Ishikawa (cell line): Measurements from ENCODE around the gene KIF13A.

Experiments
- CEBPB ChIP-seq: IDR thresholded peaks from 2 replicates; pipeline ENCODE4 v1.6.1; 2012
- RAD21 ChIP-seq: IDR thresholded peaks from 2 replicates; pipeline ENCODE4 v1.6.1; 2012; ENCODE audit warnings: low read depth
- REST ChIP-seq: IDR thresholded peaks from 2 replicates; pipeline ENCODE4 v1.6.1; 2012; ENCODE audit warnings: low read depth, mild to moderate bottlenecking
- TAF1 ChIP-seq: IDR thresholded peaks from 2 replicates; pipeline ENCODE4 v1.6.1; 2012; ENCODE audit warnings: low read depth, mild to moderate bottlenecking

DNA sequence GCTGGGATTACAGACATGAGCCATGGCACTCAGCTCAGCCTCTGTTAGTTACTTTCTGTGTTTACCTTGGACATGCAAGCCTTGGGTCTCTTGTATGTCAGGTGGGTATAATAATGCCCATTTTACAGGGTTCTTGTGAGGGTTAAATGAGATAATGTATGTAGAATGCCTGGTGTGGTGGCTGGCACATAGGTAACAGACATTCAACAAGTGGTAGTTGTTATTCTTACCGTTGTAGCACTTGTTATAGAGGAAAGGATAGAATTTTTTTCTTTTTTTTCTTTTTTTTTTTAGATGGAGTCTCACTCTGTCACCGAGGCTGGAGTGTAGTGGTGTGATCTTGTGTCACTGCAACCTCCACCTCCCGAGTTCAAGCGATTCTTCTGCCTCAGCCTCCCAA, 8.0 kb upstream of the KIF13A start:
- no peak for TF ChIP-seq TAF1
- TF ChIP-seq CEBPB, result no peak
- no peak for TF ChIP-seq RAD21
- no peak for TF ChIP-seq REST
